Hepatocyte (in vitro differentiated cells): ENCODE measurements around the gene CDH4. TPM values are rescaled to one million over a fixed set of nuclear protein-coding genes. Genes with fewer than 3 reads are reported as not detected.

Experiments
- DNase-seq: peaks from one replicate; pipeline ENCODE4 v3.0.0-alpha.2; 2016; ENCODE audit warnings: low spot score
- H2AFZ ChIP-seq: fragments of 200-600 bp; sonication (generic); 2 replicates; pipeline ENCODE4 v1.6.0; 2016; ENCODE audit warnings: antibody characterized with exemption, mild to moderate bottlenecking
- H3K27ac ChIP-seq: fragments of 200-600 bp; sonication (generic); 2 replicates; pipeline ENCODE4 v1.5.1; 2016; ENCODE audit warnings: mild to moderate bottlenecking
- H3K27me3 ChIP-seq: fragments of 200-600 bp; sonication (generic); 2 replicates; pipeline ENCODE4 v1.6.1; 2016
- H3K36me3 ChIP-seq: fragments of 200-600 bp; sonication (generic); replicated peaks from 2 replicates; pipeline ENCODE4 v1.5.1; 2016; ENCODE audit warnings: low read depth; ENCODE audit not compliant: insufficient read depth
- H3K4me1 ChIP-seq: fragments of 200-600 bp; sonication (generic); 2 replicates; pipeline ENCODE4 v1.5.1; 2016; ENCODE audit warnings: mild to moderate bottlenecking, moderate library complexity; ENCODE audit not compliant: insufficient read depth
- H3K4me2 ChIP-seq: fragments of 200-600 bp; sonication (generic); 2 replicates; pipeline ENCODE4 v1.6.0; 2016
- H3K4me3 ChIP-seq: fragments of 200-600 bp; sonication (generic); 2 replicates; pipeline ENCODE4 v1.5.1; 2016; ENCODE audit warnings: mild to moderate bottlenecking
- H3K79me2 ChIP-seq: fragments of 200-600 bp; sonication (generic); 2 replicates; pipeline ENCODE4 v1.6.0; 2017; ENCODE audit warnings: mild to moderate bottlenecking
- H3K9me2 ChIP-seq: fragments of 200-600 bp; sonication (generic); replicated peaks from 2 replicates; pipeline ENCODE4 v1.6.0; 2017; ENCODE audit warnings: mild to moderate bottlenecking; ENCODE audit not compliant: insufficient read depth
- H3K9me3 ChIP-seq: fragments of 200-600 bp; sonication (generic); 2 replicates; pipeline ENCODE4 v1.5.1; 2016; ENCODE audit warnings: low read depth, mild to moderate bottlenecking
- H4K20me1 ChIP-seq: fragments of 200-600 bp; sonication (generic); 2 replicates; pipeline ENCODE4 v1.6.0; 2016; ENCODE audit warnings: mild to moderate bottlenecking; ENCODE audit not compliant: insufficient read depth, poor library complexity, severe bottlenecking
- CTCF ChIP-seq: fragments of 200-600 bp; sonication (generic); IDR thresholded peaks from 2 replicates; pipeline ENCODE4 v1.5.1; 2016; ENCODE audit warnings: antibody characterized with exemption, mild to moderate bottlenecking; ENCODE audit not compliant: poor library complexity
- EZH2 ChIP-seq: fragments of 200-600 bp; sonication (generic); IDR thresholded peaks from 2 replicates; pipeline ENCODE4 v1.6.1; 2016; ENCODE audit warnings: antibody characterized with exemption, mild to moderate bottlenecking, borderline replicate concordance
- EZH2phosphoT487 ChIP-seq: fragments of 200-600 bp; sonication (generic); IDR thresholded peaks from one replicate; pipeline ENCODE4 v1.6.1; 2018; ENCODE audit warnings: antibody characterized with exemption, mild to moderate bottlenecking, low read depth, moderate library complexity; ENCODE audit not compliant: unreplicated experiment, severe bottlenecking
- WGBS: methylation state at CpG from one replicate; pipeline ENCODE4 v1.1.6; 2016; ENCODE audit warnings: low lambda C conversion rate; ENCODE audit errors: missing lambda C conversion rate; 5-methylcytosine and 5-hydroxymethylcytosine counted together
- polyA plus RNA-seq: library from polyadenylated mRNA; unstranded; fragments of >200 nt; fragmentation: Nextera tagmentation; extraction: Ambion mirVana; gene quantifications from 2 replicates; pipeline ENCODE4 v1.2.1, GENCODE V29; 2016
- total RNA-seq: library from RNA; depleted of rRNA; stranded (reverse); fragments of >200 nt; gene quantifications from 2 replicates; pipeline ENCODE4 v1.2.3, GENCODE V29; 2014

The CDH4 gene
- total and polyA plus RNA-seq, 2 experiments from 2014 or later: 0.53 to 0.73 TPM

- no peak overlapping the region for H3K4me2 ChIP-seq
- 96% methylated on average over 5 of the region's 5 CpGs for WGBS
- TF ChIP-seq EZH2 (no peak), EZH2phosphoT487 (no peak), CTCF (no peak)
- no peaks in the 10 kb centered on the region for H3K79me2 ChIP-seq
- H3K9me3 ChIP-seq: no peaks in the 10 kb centered on the region
- H3K36me3 ChIP-seq: no peaks in the 10 kb centered on the region
- DNase-seq: no peak
- H3K27ac ChIP-seq: no peak overlapping the region
- H3K4me3 ChIP-seq: no peak overlapping the region
- H4K20me1 ChIP-seq: no peaks in the 10 kb centered on the region
- H2AFZ ChIP-seq: no peak overlapping the region
- H3K27me3 ChIP-seq: peaks cover 8% of the 10 kb centered on the region
- H3K9me2 ChIP-seq: no peaks in the 10 kb centered on the region
- no peaks in the 10 kb centered on the region for H3K4me1 ChIP-seq
Observed at GRCh38 chr20:61364147-61364546, 112.1 kb downstream of the CDH4 start.

GRCh38 chr20:61366914-61367313 is 114.9 kb downstream of the CDH4 start:
- Histone ChIP-seq H3K27me3 (no peaks in the 10 kb centered on the region), H3K9me3 (no peaks in the 10 kb centered on the region), H3K4me3 (no peak overlapping the region), H4K20me1 (no peaks in the 10 kb centered on the region), H3K36me3 (no peaks in the 10 kb centered on the region), H3K4me1 (no peaks in the 10 kb centered on the region), H3K27ac (no peak overlapping the region), H2AFZ (no peak overlapping the region), H3K9me2 (no peaks in the 10 kb centered on the region), H3K79me2 (no peaks in the 10 kb centered on the region), H3K4me2 (no peak overlapping the region)
- DNase-seq: no peak
- TF ChIP-seq EZH2phosphoT487 (no peak), EZH2 (no peak), CTCF (no peak)
- WGBS: 82% methylated on average over 11 of the region's 11 CpGs

GRCh38 chr20:61369731-61370520 is 117.9 kb downstream of the CDH4 start:
- no peaks in the 10 kb centered on the region for H3K27me3 ChIP-seq
- no peak overlapping the region for H2AFZ ChIP-seq
- no peaks in the 10 kb centered on the region for H3K79me2 ChIP-seq
- no peaks in the 10 kb centered on the region for H3K9me3 ChIP-seq
- no peaks in the 10 kb centered on the region for H3K36me3 ChIP-seq
- no peak for DNase-seq
- H3K27ac ChIP-seq: no peak overlapping the region
- H3K4me3 ChIP-seq: no peak overlapping the region
- H4K20me1 ChIP-seq: no peaks in the 10 kb centered on the region
- TF ChIP-seq CTCF: no peak
- TF ChIP-seq EZH2: no peak
- no peak for TF ChIP-seq EZH2phosphoT487
- no peaks in the 10 kb centered on the region for H3K4me1 ChIP-seq
- no peak overlapping the region for H3K4me2 ChIP-seq
- WGBS: 88% methylated on average over 12 of the region's 13 CpGs
- no peaks in the 10 kb centered on the region for H3K9me2 ChIP-seq
